Breast epithelium (tissue), 3 donors: ENCODE results near the gene COL5A1.

ENCODE experiments used
- CTCF ChIP-seq, 3 donors: fragments of 450-650 bp; IDR thresholded peaks; one replicate each; pipeline ENCODE4 v1.5.1; 2016 to 2017; ENCODE audit warnings: antibody characterized with exemption in 3 of 3, mild to moderate bottlenecking in 3 of 3, moderate library complexity in 3 of 3
- POLR2A ChIP-seq: fragments of 450-650 bp; IDR thresholded peaks from one replicate; pipeline ENCODE4 v1.6.1; 2016; ENCODE audit warnings: antibody characterized with exemption, mild to moderate bottlenecking, moderate library complexity
- POLR2AphosphoS5 ChIP-seq, 3 donors: sonication (generic); formaldehyde crosslinking; IDR thresholded peaks; one replicate each; pipeline ENCODE4 v1.6.1; 2017; ENCODE audit warnings: antibody characterized with exemption in 3 of 3

- no peak for TF ChIP-seq CTCF (IDR thresholded peaks at IDR 0.05)
- no peak for TF ChIP-seq POLR2A
- no peak for TF ChIP-seq POLR2AphosphoS5 (IDR thresholded peaks at IDR 0.05)
Measured at GRCh38 chr9:134736791-134737497, 95.3 kb downstream of the COL5A1 start.
